ENCODE data around the gene PBLD.

PBLD gene

GRCh38 chr10:68333058-68333395, 299 bp upstream of the PBLD start:
- DNase-seq = no peak
- Histone ChIP-seq H2AFZ (ENCODE audit: low read length) (no peak overlapping the region), H3F3A (ENCODE audit: insufficient read depth, low read length) (peaks cover 18% of the 10 kb centered on the region; the same call in 1 of the 2 replicates), H4K20me1 (ENCODE audit: insufficient read depth, low read length) (peaks cover 52% of the 10 kb centered on the region), H3K79me2 (ENCODE audit: low read length) (peaks cover 62% of the 10 kb centered on the region), H3K9ac (ENCODE audit: low read length) (peak overlapping the region; percentile 99), H3K4me2 (ENCODE audit: low read depth, low read length) (peak overlapping the region; percentile 50), H3K4me1 (ENCODE audit: low read length) (peaks cover 22% of the 10 kb centered on the region), H3K9me2 (replicated peaks; ENCODE audit: insufficient read depth, low read length) (no peaks in the 10 kb centered on the region), H3K27ac (ENCODE audit: low read length) (peak overlapping the region; percentile 88; the same call in 1 of the 2 replicates), H3K9me3 (replicated peaks; ENCODE audit: insufficient read depth, low read length) (no peaks in the 10 kb centered on the region), H3K36me3 (replicated peaks; ENCODE audit: insufficient read depth, low read length) (peaks cover 18% of the 10 kb centered on the region; the same call in 1 of the 2 replicates), H3K4me3 (ENCODE audit: low read length) (peak overlapping the region; percentile 97), H3K27me3 (replicated peaks; ENCODE audit: insufficient read depth, low read length) (no peaks in the 10 kb centered on the region)
- TF ChIP-seq EZH2phosphoT487 (IDR thresholded peaks at IDR 0.05; ENCODE audit: low read length) (no peak), EZH2 (optimal IDR thresholded peaks at IDR 0.05; ENCODE audit: low read depth, low read length) (no peak), CTCF (IDR thresholded peaks at IDR 0.05; ENCODE audit: low read length) (no peak)

DNA sequence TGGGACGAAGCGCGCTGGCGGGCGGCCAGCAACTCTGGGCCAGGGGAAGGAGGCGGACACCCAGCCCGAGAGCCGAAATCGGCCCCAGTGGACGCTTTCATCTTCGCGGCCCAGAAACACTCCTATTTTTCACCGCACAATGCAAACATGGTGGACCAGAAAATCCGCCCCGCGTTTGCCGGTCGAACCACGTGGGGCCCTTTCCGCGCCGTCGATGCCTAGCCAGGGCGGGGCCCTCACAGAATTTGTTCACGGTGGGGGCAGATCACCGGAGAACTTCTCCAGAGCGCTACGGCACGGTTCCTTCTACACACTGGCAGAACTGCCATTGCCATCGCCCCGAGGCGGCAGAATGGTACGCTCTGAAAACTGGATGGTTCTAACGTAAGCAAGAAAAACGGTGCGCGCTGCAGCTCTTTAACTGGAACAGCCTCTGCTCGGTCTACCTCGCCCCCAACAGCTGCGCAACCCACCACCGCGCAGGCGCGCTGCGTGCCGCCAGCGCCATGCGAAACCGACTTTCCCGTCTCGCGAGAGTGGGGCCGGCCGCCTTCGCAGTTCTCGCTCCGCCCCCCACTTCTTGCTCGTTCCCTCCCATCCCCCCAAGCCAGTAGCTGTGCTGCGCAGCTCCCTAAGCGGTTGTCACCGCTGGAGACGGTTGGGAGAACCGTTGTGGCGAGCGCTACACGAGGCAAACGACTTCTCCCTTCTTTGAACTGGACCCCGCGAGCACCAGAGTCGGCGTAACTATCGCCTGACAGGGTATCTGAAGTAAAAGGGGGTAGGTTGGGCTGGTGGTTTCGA, 1.1 kb downstream of the PBLD start, which contains the start of gene HNRNPH3:
Gene HNRNPH3 (plus strand): TSS at position 610 of the 804 bp plus-strand sequence. CDS start 5,158 bp downstream, outside the sequence.
- no peaks in the 10 kb centered on the region for H3K27me3 ChIP-seq (replicated peaks; ENCODE audit: insufficient read depth, low read length)
- peaks cover 48% of the 10 kb centered on the region for H3K79me2 ChIP-seq (ENCODE audit: low read length)
- peaks cover 5% of the 10 kb centered on the region; the same call in 1 of the 2 replicates for H3K36me3 ChIP-seq (replicated peaks; ENCODE audit: insufficient read depth, low read length)
- DNase-seq = peak; percentile 98
- H3K4me1 ChIP-seq (ENCODE audit: low read length) = peaks cover 9% of the 10 kb centered on the region; the same call in 1 of the 2 replicates
- peaks cover 38% of the 10 kb centered on the region for H4K20me1 ChIP-seq (ENCODE audit: insufficient read depth, low read length)
- peak within 1 kb of the TSS; percentile 88 for H3K27ac ChIP-seq (ENCODE audit: low read length)
- peak within 1 kb of the TSS; percentile 74 for H3K4me2 ChIP-seq (ENCODE audit: low read depth, low read length)
- no peaks in the 10 kb centered on the region for H3K9me3 ChIP-seq (replicated peaks; ENCODE audit: insufficient read depth, low read length)
- peak within 1 kb of the TSS; percentile 97 for H3K4me3 ChIP-seq (ENCODE audit: low read length)
- no peaks in the 10 kb centered on the region for H3K9me2 ChIP-seq (replicated peaks; ENCODE audit: insufficient read depth, low read length)
- H2AFZ ChIP-seq (ENCODE audit: low read length) = peak within 1 kb of the TSS; percentile 69
- TF ChIP-seq CTCF (IDR thresholded peaks at IDR 0.05; ENCODE audit: low read length) (no peak), EZH2 (optimal IDR thresholded peaks at IDR 0.05; ENCODE audit: low read depth, low read length) (no peak), EZH2phosphoT487 (IDR thresholded peaks at IDR 0.05; ENCODE audit: low read length) (no peak)
- H3K9ac ChIP-seq (ENCODE audit: low read length) = peak within 1 kb of the TSS; percentile 99
- H3F3A ChIP-seq (ENCODE audit: insufficient read depth, low read length) = peaks cover 18% of the 10 kb centered on the region; the same call in 1 of the 2 replicates

DNA sequence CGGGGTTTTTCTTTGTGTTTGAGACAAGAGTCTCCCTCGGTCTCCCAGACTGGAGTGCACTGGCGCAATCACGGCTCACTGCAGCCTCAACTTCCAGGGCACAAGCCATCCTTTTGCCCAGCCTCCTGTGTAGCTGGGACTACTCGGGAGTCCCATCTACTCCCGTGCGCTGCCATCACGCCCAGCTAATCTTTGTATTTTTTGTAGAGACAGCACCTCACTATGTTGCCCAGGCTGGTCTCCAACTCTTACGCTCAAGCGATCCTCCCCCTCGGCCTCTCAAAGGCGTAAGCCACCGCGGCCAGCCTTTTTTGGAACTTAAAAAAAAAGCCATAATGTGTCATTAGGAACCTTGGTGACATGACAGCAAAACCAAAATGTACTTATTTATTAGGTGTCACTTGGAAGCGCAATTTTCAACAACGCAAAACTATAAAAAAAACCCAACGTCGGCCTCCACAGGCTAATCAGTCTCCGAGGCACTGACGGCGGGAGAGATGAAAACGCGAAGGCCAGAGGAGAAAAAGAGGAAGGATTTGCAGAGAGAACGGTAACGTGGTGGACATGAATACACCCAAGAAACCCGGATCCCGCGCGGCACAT, 1.8 kb downstream of the PBLD start:
- peaks cover 31% of the 10 kb centered on the region for H4K20me1 ChIP-seq (ENCODE audit: insufficient read depth, low read length)
- H3K79me2 ChIP-seq (ENCODE audit: low read length) = peaks cover 41% of the 10 kb centered on the region
- H3K9me3 ChIP-seq (replicated peaks; ENCODE audit: insufficient read depth, low read length) = no peaks in the 10 kb centered on the region
- H3K27ac ChIP-seq (ENCODE audit: low read length) = peak overlapping the region; percentile 88
- no peak for DNase-seq
- no peaks in the 10 kb centered on the region for H3K36me3 ChIP-seq (replicated peaks; ENCODE audit: insufficient read depth, low read length)
- TF ChIP-seq EZH2phosphoT487 (IDR thresholded peaks at IDR 0.05; ENCODE audit: low read length) = no peak
- TF ChIP-seq EZH2 (optimal IDR thresholded peaks at IDR 0.05; ENCODE audit: low read depth, low read length) = no peak
- TF ChIP-seq CTCF (IDR thresholded peaks at IDR 0.05; ENCODE audit: low read length) = no peak
- H3K4me1 ChIP-seq (ENCODE audit: low read length) = peaks cover 6% of the 10 kb centered on the region; the same call in 1 of the 2 replicates
- no peaks in the 10 kb centered on the region for H3K9me2 ChIP-seq (replicated peaks; ENCODE audit: insufficient read depth, low read length)
- peak overlapping the region; percentile 69 for H2AFZ ChIP-seq (ENCODE audit: low read length)
- peak overlapping the region; percentile 74 for H3K4me2 ChIP-seq (ENCODE audit: low read depth, low read length)
- H3F3A ChIP-seq (ENCODE audit: insufficient read depth, low read length) = peaks cover 18% of the 10 kb centered on the region; the same call in 1 of the 2 replicates
- H3K4me3 ChIP-seq (ENCODE audit: low read length) = peak overlapping the region; percentile 97
- peak overlapping the region; percentile 99 for H3K9ac ChIP-seq (ENCODE audit: low read length)
- H3K27me3 ChIP-seq (replicated peaks; ENCODE audit: insufficient read depth, low read length) = no peaks in the 10 kb centered on the region
